ENCODE measurements around the gene MRPS5.

The MRPS5 gene

GRCh38 chr2:95052307-95052706 lies 69.3 kb downstream of the MRPS5 start:
- DNase-seq (ENCODE audit: low read depth): no peak
- no peak for TF ChIP-seq CTCF (IDR thresholded peaks at IDR 0.05; ENCODE audit: insufficient read depth, low read depth, low read length, missing control alignments)
- H3K4me3 ChIP-seq (ENCODE audit: low read depth, low read length): no peak overlapping the region

DNA sequence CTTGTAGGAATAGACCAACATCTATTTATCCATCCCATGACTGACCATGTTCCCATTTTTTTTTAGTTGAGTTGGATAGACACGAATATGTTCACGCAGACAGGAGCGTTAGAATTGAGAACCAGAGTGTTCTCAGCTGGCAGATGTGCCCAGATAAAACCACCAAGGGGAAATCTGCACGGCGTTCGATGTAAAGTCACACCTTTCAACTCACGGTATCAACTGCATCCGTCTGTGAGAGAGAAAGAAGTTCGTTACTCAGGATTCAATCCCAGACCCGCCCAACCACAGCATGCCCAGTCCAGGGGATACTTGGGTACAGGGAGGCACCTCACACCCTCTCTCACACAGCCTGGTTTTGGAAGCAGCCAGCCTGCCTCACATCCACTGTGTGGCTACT lies 70.0 kb downstream of the MRPS5 start:
- H3K4me3 ChIP-seq (ENCODE audit: low read depth, low read length): no peak overlapping the region
- no peak for DNase-seq (ENCODE audit: low read depth)
- no peak for TF ChIP-seq CTCF (IDR thresholded peaks at IDR 0.05; ENCODE audit: insufficient read depth, low read depth, low read length, missing control alignments)

DNA sequence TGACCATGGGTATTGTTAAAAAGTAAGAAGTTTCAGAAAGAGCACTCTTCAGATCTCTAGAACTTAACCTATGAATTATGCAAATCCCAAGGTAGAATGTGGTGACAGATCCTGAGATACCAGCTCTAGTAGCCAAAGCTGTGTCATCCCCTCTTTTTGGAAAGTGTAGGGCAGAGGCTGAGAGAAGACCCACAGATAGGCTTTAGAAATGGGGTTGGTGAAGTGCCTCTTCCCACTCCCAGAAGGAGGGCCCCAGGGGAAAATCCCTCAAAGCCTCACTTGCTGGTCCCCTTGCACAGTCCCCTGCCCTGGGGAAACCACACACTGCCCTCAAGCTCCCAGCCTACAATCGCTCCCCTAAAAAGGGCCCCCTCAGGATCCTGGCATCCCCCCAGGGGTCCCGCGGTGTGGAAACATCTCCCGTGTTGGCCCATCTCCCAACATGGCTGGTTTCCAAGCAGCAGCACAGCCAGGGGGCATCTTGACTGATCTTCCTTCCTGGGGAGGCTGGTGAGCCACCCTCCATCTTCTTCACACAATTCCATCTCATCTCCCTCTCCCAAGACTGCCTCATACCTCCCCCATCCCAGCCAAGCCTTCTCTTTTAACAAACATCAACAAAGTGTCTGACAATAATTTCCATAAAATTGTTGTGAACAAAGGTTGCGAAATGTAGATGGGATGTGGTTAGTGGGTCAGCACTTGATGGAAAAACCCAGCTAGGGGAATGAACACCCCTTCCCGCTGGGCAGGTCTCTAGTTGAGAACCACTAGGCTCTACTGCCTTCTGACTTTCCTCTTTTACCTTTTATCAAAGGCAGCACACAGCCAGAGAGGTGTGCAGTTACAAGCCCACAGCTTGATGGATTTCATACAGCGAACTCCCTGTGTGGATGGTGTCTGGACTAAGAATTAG lies 71.0 kb downstream of the MRPS5 start:
- peak; percentile 34 for DNase-seq (ENCODE audit: low read depth)
- no peak overlapping the region for H3K4me3 ChIP-seq (ENCODE audit: low read depth, low read length)
- TF ChIP-seq CTCF (IDR thresholded peaks at IDR 0.05; ENCODE audit: insufficient read depth, low read depth, low read length, missing control alignments): no peak

DNA sequence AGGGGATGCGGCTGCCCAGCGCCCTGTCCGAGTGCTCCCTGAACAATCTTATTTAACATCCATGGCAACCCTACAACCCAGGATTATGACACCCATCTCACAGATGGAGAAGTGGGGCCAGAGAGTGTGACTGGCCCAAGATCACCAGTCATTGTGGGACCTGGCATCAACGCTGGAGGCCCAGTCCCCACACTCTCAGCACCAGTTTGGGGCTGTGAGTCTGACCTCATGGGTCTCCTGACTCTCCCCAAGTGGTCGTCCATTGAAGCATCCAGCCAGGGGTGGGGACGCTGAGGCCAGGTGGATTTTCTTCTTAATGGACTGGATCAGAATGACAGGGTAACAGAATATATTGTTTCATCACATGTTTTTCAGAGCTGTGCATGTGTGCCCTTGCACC lies 71.6 kb downstream of the MRPS5 start:
- no peak for TF ChIP-seq CTCF (IDR thresholded peaks at IDR 0.05; ENCODE audit: insufficient read depth, low read depth, low read length, missing control alignments)
- no peak for DNase-seq (ENCODE audit: low read depth)
- H3K4me3 ChIP-seq (ENCODE audit: low read depth, low read length): no peak overlapping the region

- no peak for DNase-seq (ENCODE audit: low read depth)
Observed at GRCh38 chr2:95049683-95049955, 72.0 kb downstream of the MRPS5 start.

DNA sequence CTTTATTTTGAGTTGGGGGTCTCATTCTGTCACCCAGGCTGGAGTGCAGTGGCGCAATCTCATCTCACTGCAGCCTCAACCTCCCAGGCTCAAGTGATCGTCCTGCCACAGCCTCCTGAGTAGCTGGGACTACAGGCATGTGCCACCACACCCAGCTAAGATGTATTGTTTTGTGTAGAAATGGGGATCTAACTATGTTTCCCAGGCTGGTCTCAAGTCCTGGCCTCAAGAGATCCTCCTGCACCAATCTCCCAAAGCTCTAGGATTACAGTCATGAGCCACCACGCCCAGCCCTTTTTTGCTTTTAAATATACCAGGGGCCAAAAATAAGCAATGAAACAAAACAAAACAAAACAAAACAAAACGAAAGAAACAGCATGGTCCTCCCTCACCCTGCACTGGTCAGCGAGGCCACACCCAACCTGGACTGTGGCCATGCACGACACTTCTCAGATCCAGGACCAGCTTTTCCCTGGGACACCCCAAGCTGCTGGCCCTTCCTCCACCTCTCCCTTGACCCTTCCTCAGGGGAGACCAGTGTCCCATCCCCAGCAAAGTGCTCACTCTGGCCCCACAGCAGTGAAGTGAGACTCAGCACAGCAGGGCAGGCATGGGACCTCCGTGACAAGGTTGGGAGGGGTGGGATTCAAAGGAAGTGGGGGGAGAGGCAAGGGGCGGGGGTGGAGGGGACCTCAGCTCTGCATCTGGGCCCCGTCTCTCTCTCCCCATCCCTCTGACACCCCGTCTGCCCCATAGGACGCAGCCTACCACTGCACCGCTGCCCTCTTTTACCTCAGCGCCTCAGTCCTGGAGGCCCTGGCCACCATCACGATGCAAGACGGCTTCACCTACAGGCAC lies 72.6 kb downstream of the MRPS5 start:
- DNase-seq (ENCODE audit: low read depth): no peak
- no peak overlapping the region for H3K4me3 ChIP-seq (ENCODE audit: low read depth, low read length)
- TF ChIP-seq CTCF (IDR thresholded peaks at IDR 0.05; ENCODE audit: insufficient read depth, low read depth, low read length, missing control alignments): no peak

More at GRCh38 chr2:95049683-95049955, 72.0 kb downstream of the MRPS5 start:
- H3K4me3 ChIP-seq (ENCODE audit: low read depth, low read length): no peak overlapping the region
- TF ChIP-seq CTCF (IDR thresholded peaks at IDR 0.05; ENCODE audit: insufficient read depth, low read depth, low read length, missing control alignments): no peak

All from GM12865 (cell line).